ENCODE measurements around the gene VAMP2. TPM values are rescaled to one million over a fixed set of nuclear protein-coding genes. Genes with fewer than 3 reads are reported as not detected.

The VAMP2 gene
- polyA plus RNA-seq, 2 of the 4 experiments (the other 2 are of a cell fraction) = 19.2 to 21.7 TPM

GRCh38 chr17:8160741-8161221 lies 2.0 kb downstream of the VAMP2 start:
- H3K9me3 ChIP-seq = no peaks in the 10 kb centered on the region
- DNase-seq (ENCODE audit: low read depth in 1 of 2, low spot score in 1 of 2) = no peak
- no peak for ATAC-seq
- H3K4me2 ChIP-seq = peak overlapping the region; percentile 85; the same call in 2 of the 3 replicates
- H3K27ac ChIP-seq = no peak overlapping the region
- no peak for FAIRE-seq
- POLR2A ChIA-PET = interaction anchor here (1.0 to 2.7 kb wide), 2 partner anchors 12 to 25 kb away, joined by 3 to 13 read pairs; no protein-coding TSS in a partner anchor
- peaks cover 44% of the 10 kb centered on the region for H3K4me1 ChIP-seq
- 64% methylated on average over 5 of the region's 5 CpGs for WGBS (ENCODE audit: missing lambda C conversion rate)
- TF ChIP-seq SMC3 (IDR thresholded peaks at IDR 0.05) (no peak), FOXS1 (CRISPR knock-in tag; IDR thresholded peaks at IDR 0.05) (no peak)
- CTCF ChIA-PET = interaction anchor here (0.7 to 19.5 kb wide), 12 partner anchors 12 to 101 kb away, joined by 3 to 601 read pairs (median 4); partner anchors contain the start of genes ALOXE3 and HES7
- H3K4me3 ChIP-seq = no peak overlapping the region; the same call in 2 of the 3 replicates

GRCh38 chr17:8160224-8160577 lies 2.5 kb downstream of the VAMP2 start:
- ATAC-seq (no peak), DNase-seq (ENCODE audit: low read depth in 1 of 2, low spot score in 1 of 2) (no peak), FAIRE-seq (no peak)
- Histone ChIP-seq H3K9me3 (no peaks in the 10 kb centered on the region), H3K27ac (no peak overlapping the region), H3K4me3 (no peak overlapping the region), H3K4me1 (peaks cover 49% of the 10 kb centered on the region), H3K4me2 (no peak overlapping the region)
- WGBS (ENCODE audit: missing lambda C conversion rate) = 70% methylated on average over 4 of the region's 4 CpGs
- TF ChIP-seq RARB (CRISPR knock-in tag; IDR thresholded peaks at IDR 0.05) = no peak
- no peak for TF ChIP-seq KDM1A (IDR thresholded peaks at IDR 0.05; ENCODE audit: low read depth)
- TF ChIP-seq CBX2 (IDR thresholded peaks at IDR 0.05; ENCODE audit: borderline replicate concordance, low read depth) = no peak
- TF ChIP-seq ZNF302 (CRISPR knock-in tag; IDR thresholded peaks at IDR 0.05) = no peak
- TF ChIP-seq CHD2 (IDR thresholded peaks at IDR 0.05; ENCODE audit: low read length, partially characterized antibody) = no peak
- TF ChIP-seq ZFP36 (IDR thresholded peaks at IDR 0.05; ENCODE audit: borderline replicate concordance, partially characterized antibody) = no peak
- no peak for TF ChIP-seq TP53 (CRISPR knock-in tag; IDR thresholded peaks at IDR 0.05)
- no peak for TF ChIP-seq MAZ (IDR thresholded peaks at IDR 0.05; ENCODE audit: borderline replicate concordance, low read depth, low read length)
- no peak for TF ChIP-seq JUNB (IDR thresholded peaks at IDR 0.05)
- TF ChIP-seq GATA3 (IDR thresholded peaks at IDR 0.05; ENCODE audit: borderline replicate concordance) = no peak
- TF ChIP-seq FOXS1 (CRISPR knock-in tag; IDR thresholded peaks at IDR 0.05) = no peak
- no peak for TF ChIP-seq USF2 (IDR thresholded peaks at IDR 0.05)
- POLR2A ChIA-PET = interaction anchor here (2.7 kb wide), 1 partner anchor 13 kb away, joined by 13 read pairs; no protein-coding TSS in a partner anchor
- CTCF ChIA-PET = interaction anchor here (1.1 to 19.5 kb wide), 9 partner anchors 13 to 100 kb away, joined by 3 to 601 read pairs (median 5); partner anchors contain the start of genes ALOXE3 and HES7

GRCh38 chr17:8159459-8160223 lies 3.1 kb downstream of the VAMP2 start:
- no peak for TF ChIP-seq ZC3H11A (IDR thresholded peaks at IDR 0.05)
- no peak for TF ChIP-seq HOXB13 (CRISPR knock-in tag; IDR thresholded peaks at IDR 0.05; ENCODE audit: low read depth)
- no peak for TF ChIP-seq EP300 (IDR thresholded peaks at IDR 0.05)
- TF ChIP-seq CBX2 (IDR thresholded peaks at IDR 0.05; ENCODE audit: borderline replicate concordance, low read depth) = no peak
- TF ChIP-seq RNF2 (IDR thresholded peaks at IDR 0.05; ENCODE audit: borderline replicate concordance, low read depth) = no peak
- no peak for TF ChIP-seq HDAC2 (IDR thresholded peaks at IDR 0.05)
- no peak for TF ChIP-seq FOSB (CRISPR knock-in tag; IDR thresholded peaks at IDR 0.05)
- no peak for TF ChIP-seq POLR2A (IDR thresholded peaks at IDR 0.05; ENCODE audit: low read length)
- no peak for TF ChIP-seq MAX (IDR thresholded peaks at IDR 0.05)
- no peak for TF ChIP-seq HES2 (IDR thresholded peaks at IDR 0.05)
- TF ChIP-seq CHD2 (IDR thresholded peaks at IDR 0.05; ENCODE audit: low read length, partially characterized antibody) = no peak
- TF ChIP-seq TFCP2L1 (CRISPR knock-in tag; IDR thresholded peaks at IDR 0.05) = no peak
- no peak for TF ChIP-seq NR3C1 (IDR thresholded peaks at IDR 0.05)
- no peak for TF ChIP-seq GATA3 (IDR thresholded peaks at IDR 0.05; ENCODE audit: borderline replicate concordance)
- no peak for TF ChIP-seq KDM1A (IDR thresholded peaks at IDR 0.05; ENCODE audit: low read depth)
- TF ChIP-seq CHD4 (IDR thresholded peaks at IDR 0.05; ENCODE audit: borderline replicate concordance) = no peak
- no peak for TF ChIP-seq MAFK (IDR thresholded peaks at IDR 0.05; ENCODE audit: partially characterized antibody)
- no peak for TF ChIP-seq REST (IDR thresholded peaks at IDR 0.05)
- ATAC-seq (no peak), DNase-seq (ENCODE audit: low read depth in 1 of 2, low spot score in 1 of 2) (no peak), FAIRE-seq (no peak)
- POLR2A ChIA-PET = interaction anchor here (1.7 to 2.7 kb wide), 2 partner anchors 14 to 40 kb away, joined by 7 to 13 read pairs; no protein-coding TSS in a partner anchor
- Histone ChIP-seq H3K4me3 (no peak overlapping the region), H3K4me1 (peaks cover 52% of the 10 kb centered on the region), H3K4me2 (no peak overlapping the region), H3K9me3 (no peaks in the 10 kb centered on the region), H3K27ac (no peak overlapping the region)
- CTCF ChIA-PET = interaction anchor here (0.7 to 19.5 kb wide), 14 partner anchors 8 to 472 kb away, joined by 3 to 601 read pairs (median 6); partner anchors contain the start of genes ALOXE3, BORCS6, HES7 and TP53
- WGBS (ENCODE audit: missing lambda C conversion rate) = 82% methylated on average over 4 of the region's 4 CpGs
